Panc1 (cell line): ENCODE data around the gene RSAD2. TPM values are rescaled to one million over a fixed set of nuclear protein-coding genes. Genes with fewer than 3 reads are reported as not detected.

Source experiments
- ATAC-seq: fragments of 200-7000 bp; cut with Tn5 transposase; 2 replicates; pipeline ENCODE4 v1.9.1; 2020; ENCODE audit warnings: mild to moderate bottlenecking, moderate library complexity
- BruUV-seq: library from RNA; stranded (reverse); fragments of 400-500 nt; replicated peaks from 2 replicates; lab custom pipeline; 2021; lab: Mats Ljungman, UMichigan
- CTCF ChIA-PET: fragments of 300-600 bp; sonication (Branson Sonifier 250); formaldehyde crosslinking; loops from one replicate; lab custom pipeline; 2022; ENCODE audit warnings: antibody characterized with exemption; lab: Charles Lee
- POLR2A ChIA-PET: fragments of 300-600 bp; sonication (Branson Sonifier 250); formaldehyde crosslinking; loops from one replicate; lab custom pipeline; 2022; ENCODE audit warnings: antibody characterized with exemption; lab: Charles Lee
- DNase-seq: peaks from one replicate; pipeline ENCODE4 v3.0.0-alpha.2; 2010; ENCODE audit warnings: low read depth, low spot score
- H3K27ac ChIP-seq: 2 replicates; pipeline ENCODE4 v1.5.1; 2011; ENCODE audit warnings: mild to moderate bottlenecking, low read length, inconsistent platforms
- H3K27me3 ChIP-seq: fragments of 200-500 bp; sonication (Bioruptor generic); 2 replicates; pipeline ENCODE4 v1.6.0; 2014; ENCODE audit warnings: low read length, inconsistent platforms; ENCODE audit not compliant: control insufficient read depth, insufficient read depth
- H3K36me3 ChIP-seq: fragments of 200-500 bp; sonication (Bioruptor generic); 2 replicates; pipeline ENCODE4 v1.5.1; 2014; ENCODE audit warnings: inconsistent platforms, mild to moderate bottlenecking, low read length, moderate library complexity; ENCODE audit not compliant: control insufficient read depth, insufficient read depth
- H3K4me1 ChIP-seq: 2 replicates; pipeline ENCODE4 v1.5.1; 2011; ENCODE audit warnings: inconsistent platforms, mild to moderate bottlenecking, low read length, moderate library complexity; ENCODE audit not compliant: control insufficient read depth, insufficient read depth
- H3K4me3 ChIP-seq, 2 experiments: 2 replicates each; pipeline ENCODE4 v1.5.1; 2011 to 2012; ENCODE audit warnings: low read depth in 2 of 2, low read length in 2 of 2, mild to moderate bottlenecking in 2 of 2, inconsistent platforms in 1 of 2, moderate library complexity in 1 of 2
- H3K9me3 ChIP-seq: fragments of 200-500 bp; sonication (Bioruptor generic); 2 replicates; pipeline ENCODE4 v1.5.1; 2014; ENCODE audit warnings: low read depth, mild to moderate bottlenecking, inconsistent platforms, low read length, moderate library complexity; ENCODE audit not compliant: control insufficient read depth, insufficient read depth
- POLR2AphosphoS5 ChIP-seq: IDR thresholded peaks from 2 replicates; pipeline ENCODE4 v1.6.1; 2012; ENCODE audit warnings: mild to moderate bottlenecking, low read depth, low read length, moderate library complexity
- SIN3A ChIP-seq: IDR thresholded peaks from 2 replicates; pipeline ENCODE4 v1.6.1; 2012; ENCODE audit warnings: low read depth, mild to moderate bottlenecking, low read length, moderate library complexity, borderline replicate concordance; ENCODE audit not compliant: insufficient read depth
- TCF7L2 ChIP-seq: IDR thresholded peaks from 2 replicates; pipeline ENCODE4 v1.6.1; 2011; ENCODE audit warnings: mild to moderate bottlenecking, low read depth, low read length, inconsistent platforms
- in situ Hi-C: cut with HindIII; loops from 2 replicates; pipeline ENCODE4 v1.10.0; 2016; ENCODE audit warnings: low sequenced_read_pairs, low pct_unique_long_range_greater_than_20kb
- intact Hi-C: fragments of 100-400 bp; cut with micrococcal nuclease; formaldehyde crosslinking; loops from one replicate; pipeline ENCODE4 v1.10.0; 2022; ENCODE audit not compliant: unreplicated experiment
- total RNA-seq: library from RNA; stranded (reverse); gene quantifications from one replicate; pipeline ENCODE4 v1.2.1, GENCODE V29; 2021; ENCODE audit not compliant: unreplicated experiment
- TF ChIP-seq, protein P1 (sequence below), 2 experiments: IDR thresholded peaks; 2 replicates each; pipeline ENCODE4 v1.6.1; 2011 to 2012; ENCODE audit warnings: low read depth in 2 of 2, control low read depth in 1 of 2, low read length in 1 of 2, mild to moderate bottlenecking in 1 of 2, moderate library complexity in 1 of 2; ENCODE audit not compliant: insufficient read depth in 1 of 2
- TF ChIP-seq, protein P2 (sequence below): fragments of 450-650 bp; IDR thresholded peaks from 2 replicates; pipeline ENCODE4 v1.5.1; 2017; ENCODE audit warnings: mild to moderate bottlenecking

The RSAD2 gene
- total RNA-seq, 1 experiment from 2014 or later: 0.44 TPM

DNA sequence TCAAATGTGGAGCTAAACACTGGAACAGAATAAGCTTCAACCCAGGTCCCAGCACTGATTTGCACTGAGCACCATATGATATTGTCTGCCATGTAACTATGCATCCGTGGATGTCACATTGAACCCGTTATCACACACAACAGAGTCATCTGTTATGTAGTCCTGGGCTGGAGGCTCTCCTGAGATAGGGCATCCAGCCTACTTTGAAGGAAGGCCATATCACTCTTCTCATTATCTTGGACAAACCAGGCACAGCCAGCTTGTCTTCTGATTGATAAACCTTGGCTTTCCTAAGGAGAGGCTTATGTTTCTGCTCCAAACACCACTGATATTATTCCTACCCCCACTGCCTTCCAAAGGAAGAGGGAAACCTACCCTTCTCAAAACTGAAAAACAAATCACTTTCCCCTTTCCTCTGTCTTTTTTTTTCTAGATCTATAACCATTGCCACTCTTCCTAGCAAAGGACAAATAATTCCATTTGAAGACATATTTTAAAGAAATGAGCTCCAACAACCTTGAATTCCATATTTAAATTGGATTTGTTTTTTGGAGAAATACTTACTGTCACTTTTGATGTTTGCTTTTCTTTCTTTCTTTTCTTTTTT lies 16.4 kb downstream of the RSAD2 start:
- ChIA-PET POLR2A (no interaction called here), CTCF (interaction anchor here (0.6 kb wide), 1 partner anchor 103 kb away, joined by 3 read pairs; no protein-coding TSS in a partner anchor)
- Histone ChIP-seq H3K4me3 (no peak overlapping the region), H3K9me3 (no peaks in the 10 kb centered on the region), H3K4me1 (no peaks in the 10 kb centered on the region), H3K36me3 (no peaks in the 10 kb centered on the region), H3K27me3 (no peaks in the 10 kb centered on the region), H3K27ac (no peak overlapping the region)
- DNase-seq: no peak
- ATAC-seq: no peak
- no TSS peak for BruUV-seq
- TF ChIP-seq, protein P1, sequence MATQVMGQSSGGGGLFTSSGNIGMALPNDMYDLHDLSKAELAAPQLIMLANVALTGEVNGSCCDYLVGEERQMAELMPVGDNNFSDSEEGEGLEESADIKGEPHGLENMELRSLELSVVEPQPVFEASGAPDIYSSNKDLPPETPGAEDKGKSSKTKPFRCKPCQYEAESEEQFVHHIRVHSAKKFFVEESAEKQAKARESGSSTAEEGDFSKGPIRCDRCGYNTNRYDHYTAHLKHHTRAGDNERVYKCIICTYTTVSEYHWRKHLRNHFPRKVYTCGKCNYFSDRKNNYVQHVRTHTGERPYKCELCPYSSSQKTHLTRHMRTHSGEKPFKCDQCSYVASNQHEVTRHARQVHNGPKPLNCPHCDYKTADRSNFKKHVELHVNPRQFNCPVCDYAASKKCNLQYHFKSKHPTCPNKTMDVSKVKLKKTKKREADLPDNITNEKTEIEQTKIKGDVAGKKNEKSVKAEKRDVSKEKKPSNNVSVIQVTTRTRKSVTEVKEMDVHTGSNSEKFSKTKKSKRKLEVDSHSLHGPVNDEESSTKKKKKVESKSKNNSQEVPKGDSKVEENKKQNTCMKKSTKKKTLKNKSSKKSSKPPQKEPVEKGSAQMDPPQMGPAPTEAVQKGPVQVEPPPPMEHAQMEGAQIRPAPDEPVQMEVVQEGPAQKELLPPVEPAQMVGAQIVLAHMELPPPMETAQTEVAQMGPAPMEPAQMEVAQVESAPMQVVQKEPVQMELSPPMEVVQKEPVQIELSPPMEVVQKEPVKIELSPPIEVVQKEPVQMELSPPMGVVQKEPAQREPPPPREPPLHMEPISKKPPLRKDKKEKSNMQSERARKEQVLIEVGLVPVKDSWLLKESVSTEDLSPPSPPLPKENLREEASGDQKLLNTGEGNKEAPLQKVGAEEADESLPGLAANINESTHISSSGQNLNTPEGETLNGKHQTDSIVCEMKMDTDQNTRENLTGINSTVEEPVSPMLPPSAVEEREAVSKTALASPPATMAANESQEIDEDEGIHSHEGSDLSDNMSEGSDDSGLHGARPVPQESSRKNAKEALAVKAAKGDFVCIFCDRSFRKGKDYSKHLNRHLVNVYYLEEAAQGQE (IDR thresholded peaks at IDR 0.05; ENCODE audit: insufficient read depth in 1 of 2, low read depth in 2 of 2, low read length in 1 of 2): no peak
- TF ChIP-seq TCF7L2 (no peak), POLR2AphosphoS5 (no peak), SIN3A (no peak)
- TF ChIP-seq, protein P2, sequence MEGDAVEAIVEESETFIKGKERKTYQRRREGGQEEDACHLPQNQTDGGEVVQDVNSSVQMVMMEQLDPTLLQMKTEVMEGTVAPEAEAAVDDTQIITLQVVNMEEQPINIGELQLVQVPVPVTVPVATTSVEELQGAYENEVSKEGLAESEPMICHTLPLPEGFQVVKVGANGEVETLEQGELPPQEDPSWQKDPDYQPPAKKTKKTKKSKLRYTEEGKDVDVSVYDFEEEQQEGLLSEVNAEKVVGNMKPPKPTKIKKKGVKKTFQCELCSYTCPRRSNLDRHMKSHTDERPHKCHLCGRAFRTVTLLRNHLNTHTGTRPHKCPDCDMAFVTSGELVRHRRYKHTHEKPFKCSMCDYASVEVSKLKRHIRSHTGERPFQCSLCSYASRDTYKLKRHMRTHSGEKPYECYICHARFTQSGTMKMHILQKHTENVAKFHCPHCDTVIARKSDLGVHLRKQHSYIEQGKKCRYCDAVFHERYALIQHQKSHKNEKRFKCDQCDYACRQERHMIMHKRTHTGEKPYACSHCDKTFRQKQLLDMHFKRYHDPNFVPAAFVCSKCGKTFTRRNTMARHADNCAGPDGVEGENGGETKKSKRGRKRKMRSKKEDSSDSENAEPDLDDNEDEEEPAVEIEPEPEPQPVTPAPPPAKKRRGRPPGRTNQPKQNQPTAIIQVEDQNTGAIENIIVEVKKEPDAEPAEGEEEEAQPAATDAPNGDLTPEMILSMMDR: no peak
- in situ Hi-C loops: no loop called here
- intact Hi-C loops: no loop called here

DNA sequence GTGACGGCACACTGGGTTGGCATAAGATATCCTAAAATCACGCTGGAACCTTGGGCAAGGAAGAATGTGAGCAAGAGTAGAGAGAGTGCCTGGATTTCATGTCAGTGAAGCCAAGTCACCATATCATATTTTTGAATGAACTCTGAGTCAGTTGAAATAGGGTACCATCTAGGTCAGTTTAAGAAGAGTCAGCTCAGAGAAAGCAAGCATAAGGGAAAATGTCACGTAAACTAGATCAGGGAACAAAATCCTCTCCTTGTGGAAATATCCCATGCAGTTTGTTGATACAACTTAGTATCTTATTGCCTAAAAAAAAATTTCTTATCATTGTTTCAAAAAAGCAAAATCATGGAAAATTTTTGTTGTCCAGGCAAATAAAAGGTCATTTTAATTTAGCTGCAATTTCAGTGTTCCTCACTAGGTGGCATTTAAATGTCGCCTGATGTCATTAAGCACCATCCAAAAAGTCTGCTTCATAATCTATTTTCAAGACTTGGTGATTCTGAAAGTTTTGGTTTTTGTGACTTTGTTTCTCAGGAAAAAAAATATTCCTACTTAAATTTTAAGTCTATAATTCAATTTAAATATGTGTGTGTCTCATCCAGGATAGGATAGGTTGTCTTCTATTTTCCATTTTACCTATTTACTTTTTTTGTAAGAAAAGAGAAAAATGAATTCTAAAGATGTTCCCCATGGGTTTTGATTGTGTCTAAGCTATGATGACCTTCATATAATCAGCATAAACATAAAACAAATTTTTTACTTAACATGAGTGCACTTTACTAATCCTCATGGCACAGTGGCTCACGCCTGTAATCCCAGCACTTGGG lies 19.6 kb downstream of the RSAD2 start:
- in situ Hi-C loops: no loop called here
- ATAC-seq: no peak
- CTCF ChIA-PET: interaction anchor here (0.5 to 1.5 kb wide), 3 partner anchors 21 to 137 kb away, joined by 4 to 6 read pairs (median 6); no protein-coding TSS in a partner anchor

More for the DNA sequence above, 19.6 kb downstream of the RSAD2 start:
- H3K27ac ChIP-seq: no peak overlapping the region
- BruUV-seq: no TSS peak
- H3K4me1 ChIP-seq: no peaks in the 10 kb centered on the region
- H3K4me3 ChIP-seq: no peak overlapping the region
- DNase-seq: no peak
- POLR2A ChIA-PET: no interaction called here
- intact Hi-C loops: loop anchor here (2.0 to 5.0 kb wide), 2 partner anchors 150 to 185 kb away; no protein-coding TSS in a partner anchor
- H3K9me3 ChIP-seq: no peaks in the 10 kb centered on the region
- no peaks in the 10 kb centered on the region for H3K27me3 ChIP-seq
- no peak for TF ChIP-seq SIN3A
- TF ChIP-seq, protein P1 (IDR thresholded peaks at IDR 0.05; ENCODE audit: insufficient read depth in 1 of 2, low read depth in 2 of 2, low read length in 1 of 2): no peak
- TF ChIP-seq, protein P2: peak; percentile 72; the same call in 1 of the 2 replicates
- H3K36me3 ChIP-seq: no peaks in the 10 kb centered on the region
